ENCODE data around the gene SH2D2A. TPM values are rescaled to one million over a fixed set of nuclear protein-coding genes. Genes with fewer than 3 reads are reported as not detected.
A peak's percentile ranks its signal among the peaks of the same experiment; 100 is the strongest.

Gene SH2D2A
- total RNA-seq, 2 experiments from 2014 or later = 51.6 to 51.8 TPM

DNA sequence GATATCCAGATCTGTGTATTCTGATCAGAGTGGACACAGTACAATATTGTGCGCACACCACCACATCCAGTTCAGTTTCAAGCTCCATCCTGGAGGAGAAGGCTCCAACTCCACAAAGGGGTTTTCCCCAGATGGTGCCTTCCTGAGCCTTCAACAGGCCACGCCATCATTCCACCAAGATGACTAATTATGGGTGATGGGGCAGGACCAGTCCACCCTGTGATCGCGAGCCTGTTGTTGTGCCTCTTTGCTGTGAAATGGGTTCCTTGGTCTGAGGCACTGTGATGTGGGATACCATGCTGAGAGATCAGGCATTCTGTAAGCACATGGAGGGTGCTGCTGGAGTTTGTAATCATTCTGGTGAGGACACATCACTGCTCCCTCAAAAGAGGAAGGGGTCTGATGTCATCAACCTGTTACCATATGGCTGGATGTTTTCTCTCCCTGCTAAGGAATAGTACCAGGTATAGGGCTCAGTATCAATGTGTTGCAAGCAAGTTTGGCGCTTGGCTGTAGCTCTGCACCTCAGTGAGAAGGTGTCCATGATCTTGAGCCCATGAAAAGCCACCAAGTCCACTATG, 6.7 kb upstream of the SH2D2A start:
- ChIA-PET CTCF (interaction anchor here (3.0 kb wide), 1 partner anchor 15 kb away, joined by 7 read pairs; no protein-coding TSS in a partner anchor), POLR2A (no interaction called here)
- Mint-ChIP-seq H3K27me3 (no peaks in the 10 kb centered on the region), H3K27ac (no peak overlapping the region), H3K4me3 (no peak overlapping the region), H3K4me1 (ENCODE audit: low read depth) (no peaks in the 10 kb centered on the region), H3K36me3 (ENCODE audit: low read depth) (no peaks in the 10 kb centered on the region), H3K9me3 (no peaks in the 10 kb centered on the region)
- Histone ChIP-seq H3K27me3 (ENCODE audit: control insufficient read depth in 1 of 2, insufficient read depth in 2 of 2, low read length in 2 of 2) (no peaks in the 10 kb centered on the region), H3K27ac (ENCODE audit: low read depth in 1 of 2, low read length in 2 of 2) (no peak overlapping the region), H3K9me3 (ENCODE audit: control insufficient read depth in 1 of 2, insufficient read depth in 1 of 2, low read length in 2 of 2) (no peaks in the 10 kb centered on the region), H3K4me3 (ENCODE audit: low read length) (no peak overlapping the region), H3K4me1 (ENCODE audit: insufficient read depth, low read length) (no peaks in the 10 kb centered on the region), H3K36me3 (ENCODE audit: insufficient read depth, low read length) (no peaks in the 10 kb centered on the region)
- intact Hi-C loops (cut with DNase I, micrococcal nuclease) = no loop called here
- ATAC-seq (ENCODE audit: poor library complexity) = no peak
- no peak for DNase-seq
- TF ChIP-seq, protein P1, sequence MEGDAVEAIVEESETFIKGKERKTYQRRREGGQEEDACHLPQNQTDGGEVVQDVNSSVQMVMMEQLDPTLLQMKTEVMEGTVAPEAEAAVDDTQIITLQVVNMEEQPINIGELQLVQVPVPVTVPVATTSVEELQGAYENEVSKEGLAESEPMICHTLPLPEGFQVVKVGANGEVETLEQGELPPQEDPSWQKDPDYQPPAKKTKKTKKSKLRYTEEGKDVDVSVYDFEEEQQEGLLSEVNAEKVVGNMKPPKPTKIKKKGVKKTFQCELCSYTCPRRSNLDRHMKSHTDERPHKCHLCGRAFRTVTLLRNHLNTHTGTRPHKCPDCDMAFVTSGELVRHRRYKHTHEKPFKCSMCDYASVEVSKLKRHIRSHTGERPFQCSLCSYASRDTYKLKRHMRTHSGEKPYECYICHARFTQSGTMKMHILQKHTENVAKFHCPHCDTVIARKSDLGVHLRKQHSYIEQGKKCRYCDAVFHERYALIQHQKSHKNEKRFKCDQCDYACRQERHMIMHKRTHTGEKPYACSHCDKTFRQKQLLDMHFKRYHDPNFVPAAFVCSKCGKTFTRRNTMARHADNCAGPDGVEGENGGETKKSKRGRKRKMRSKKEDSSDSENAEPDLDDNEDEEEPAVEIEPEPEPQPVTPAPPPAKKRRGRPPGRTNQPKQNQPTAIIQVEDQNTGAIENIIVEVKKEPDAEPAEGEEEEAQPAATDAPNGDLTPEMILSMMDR (IDR thresholded peaks at IDR 0.05) = no peak

DNA sequence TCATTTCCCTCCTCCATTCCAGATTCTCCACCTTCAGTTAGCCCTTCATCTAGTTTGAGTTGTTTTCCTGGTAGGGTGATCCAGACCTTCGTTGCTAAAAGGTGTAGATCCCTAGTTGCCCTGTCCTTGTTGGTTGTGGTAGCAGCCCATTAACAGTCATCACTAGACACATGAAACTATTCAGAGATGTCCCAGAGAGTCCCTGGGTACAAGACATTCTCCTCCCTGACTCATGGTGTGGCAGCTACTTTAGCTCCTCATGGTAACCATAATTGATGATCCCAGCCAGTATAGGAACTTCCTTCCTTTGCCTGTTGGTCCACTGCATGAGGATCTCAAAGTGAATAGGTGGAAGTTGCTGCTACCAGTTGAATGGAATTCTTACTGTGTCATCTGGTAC, 6.0 kb upstream of the SH2D2A start:
- Histone ChIP-seq H3K36me3 (ENCODE audit: insufficient read depth, low read length) (no peaks in the 10 kb centered on the region), H3K9me3 (ENCODE audit: control insufficient read depth in 1 of 2, insufficient read depth in 1 of 2, low read length in 2 of 2) (no peaks in the 10 kb centered on the region), H3K27me3 (ENCODE audit: control insufficient read depth in 1 of 2, insufficient read depth in 2 of 2, low read length in 2 of 2) (no peaks in the 10 kb centered on the region), H3K27ac (ENCODE audit: low read depth in 1 of 2, low read length in 2 of 2) (no peak overlapping the region), H3K4me1 (ENCODE audit: insufficient read depth, low read length) (peaks cover 3% of the 10 kb centered on the region), H3K4me3 (ENCODE audit: low read length) (no peak overlapping the region)
- intact Hi-C loops (cut with DNase I, micrococcal nuclease) = no loop called here
- ATAC-seq (ENCODE audit: poor library complexity) (no peak), DNase-seq (no peak)
- no peaks in the 10 kb centered on the region for H3K27me3 Mint-ChIP-seq
- TF ChIP-seq, protein P1 (IDR thresholded peaks at IDR 0.05) = no peak
- H3K9me3 Mint-ChIP-seq = no peaks in the 10 kb centered on the region
- no peak overlapping the region for H3K4me3 Mint-ChIP-seq
- ChIA-PET CTCF (interaction anchor here (0.6 to 2.4 kb wide), 3 partner anchors 9 to 38 kb away, joined by 3 to 5 read pairs (median 3); partner anchors contain the start of gene NTRK1), POLR2A (interaction anchor here (0.6 kb wide), 2 partner anchors 94 to 116 kb away, joined by 3 read pairs; no protein-coding TSS in a partner anchor)
- H3K4me1 Mint-ChIP-seq (ENCODE audit: low read depth) = no peaks in the 10 kb centered on the region
- H3K27ac Mint-ChIP-seq = no peak overlapping the region
- H3K36me3 Mint-ChIP-seq (ENCODE audit: low read depth) = no peaks in the 10 kb centered on the region

DNA sequence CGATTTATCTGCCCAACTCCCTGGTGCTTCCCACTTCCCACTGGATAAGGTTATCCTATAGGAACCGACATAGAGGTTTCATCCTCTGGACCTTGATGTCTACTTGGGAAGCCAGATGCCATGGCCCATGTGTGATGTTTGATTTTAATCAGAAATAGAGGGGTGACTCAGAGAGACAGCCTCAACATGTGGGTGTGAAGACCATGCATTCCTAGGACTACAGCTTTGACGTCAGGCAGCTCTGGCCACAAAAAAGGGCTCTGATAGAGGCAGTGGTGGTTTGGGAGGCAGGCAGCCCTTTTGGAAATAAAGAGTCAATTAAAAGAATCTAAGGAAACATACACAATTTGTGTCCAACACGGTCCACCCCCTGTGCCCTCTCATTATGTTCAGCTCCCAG, 5.2 kb upstream of the SH2D2A start:
- TF ChIP-seq, protein P1 (IDR thresholded peaks at IDR 0.05) = no peak
- peaks cover 3% of the 10 kb centered on the region for H3K36me3 Mint-ChIP-seq (ENCODE audit: low read depth)
- Histone ChIP-seq H3K4me1 (ENCODE audit: insufficient read depth, low read length) (peaks cover 12% of the 10 kb centered on the region), H3K36me3 (ENCODE audit: insufficient read depth, low read length) (no peaks in the 10 kb centered on the region), H3K27me3 (ENCODE audit: control insufficient read depth in 1 of 2, insufficient read depth in 2 of 2, low read length in 2 of 2) (no peaks in the 10 kb centered on the region), H3K9me3 (ENCODE audit: control insufficient read depth in 1 of 2, insufficient read depth in 1 of 2, low read length in 2 of 2) (no peaks in the 10 kb centered on the region), H3K4me3 (ENCODE audit: low read length) (no peak overlapping the region), H3K27ac (ENCODE audit: low read depth in 1 of 2, low read length in 2 of 2) (no peak overlapping the region)
- H3K4me1 Mint-ChIP-seq (ENCODE audit: low read depth) = peaks cover 4% of the 10 kb centered on the region
- no peak overlapping the region for H3K27ac Mint-ChIP-seq
- intact Hi-C loops (cut with DNase I, micrococcal nuclease) = no loop called here
- ATAC-seq (ENCODE audit: poor library complexity) (peak; percentile 18), DNase-seq (no peak)
- H3K4me3 Mint-ChIP-seq = no peak overlapping the region
- POLR2A ChIA-PET = interaction anchor here (0.6 to 0.7 kb wide), 2 partner anchors 54 to 115 kb away, joined by 3 read pairs; partner anchors contain the start of gene PRCC
- CTCF ChIA-PET = interaction anchor here (0.9 to 2.4 kb wide), 2 partner anchors 38 to 436 kb away, joined by 3 to 5 read pairs; partner anchors contain the start of gene NTRK1
- peaks cover 3% of the 10 kb centered on the region for H3K27me3 Mint-ChIP-seq
- H3K9me3 Mint-ChIP-seq = no peaks in the 10 kb centered on the region

All from CD4-positive, alpha-beta T cell (primary cell).